Endothelial cell of umbilical vein (primary cell): ENCODE measurements around the gene CCNL2. TPM values are rescaled to one million over a fixed set of nuclear protein-coding genes. Genes with fewer than 3 reads are reported as not detected.

Source experiments
- BruUV-seq: library from RNA; stranded (reverse); fragments of 400-500 nt; replicated peaks from 2 replicates; lab custom pipeline; 2021; lab: Mats Ljungman, UMichigan
- CTCF ChIA-PET: fragments of 300-600, 350-600 bp; sonication (Branson Sonifier 250); formaldehyde crosslinking; loops from one replicate; lab custom pipeline; 2021; ENCODE audit warnings: antibody characterized with exemption, inconsistent platforms; lab: Charles Lee
- POLR2A ChIA-PET: fragments of 300-600, 350-600 bp; sonication (Branson Sonifier 250); formaldehyde crosslinking; loops from one replicate; lab custom pipeline; 2021; ENCODE audit warnings: antibody characterized with exemption, inconsistent platforms; lab: Charles Lee
- DNase-seq: peaks from one replicate; pipeline ENCODE4 v3.0.0-alpha.2; 2011; ENCODE audit warnings: low read depth, low spot score
- FAIRE-seq: peaks from 2 replicates; lab custom pipeline; 2011; peaks lifted over from hg19 to GRCh38; lab: Jason Lieb, UNC
- H2AFZ ChIP-seq: 2 replicates; pipeline ENCODE4 v1.6.0; 2012; ENCODE audit warnings: low read depth, low read length, control low read depth, inconsistent platforms
- H3K27ac ChIP-seq: 2 replicates; pipeline ENCODE4 v1.5.1; 2011; ENCODE audit warnings: low read depth, mild to moderate bottlenecking, control low read depth, low read length, moderate library complexity; ENCODE audit not compliant: insufficient read depth
- H3K27me3 ChIP-seq, 2 experiments: 2 replicates each; pipeline versions ENCODE4 v1.6.0 to v1.6.1; 2011; ENCODE audit warnings: low read length in 2 of 2, mixed read lengths in 1 of 2; ENCODE audit not compliant: control insufficient read depth in 2 of 2, insufficient read depth in 2 of 2
- H3K36me3 ChIP-seq, 2 experiments: 2 replicates in 1 of 2; 3 replicates in 1 of 2; pipeline ENCODE4 v1.5.1; 2011; ENCODE audit warnings: low read length in 2 of 2, mild to moderate bottlenecking in 1 of 2, moderate library complexity in 1 of 2; ENCODE audit not compliant: control insufficient read depth in 2 of 2, insufficient read depth in 2 of 2; ENCODE audit errors: extremely low read depth in 1 of 2
- H3K4me1 ChIP-seq: 3 replicates; pipeline ENCODE4 v1.5.1; 2011; ENCODE audit warnings: mild to moderate bottlenecking, low read length; ENCODE audit not compliant: control insufficient read depth, insufficient read depth; ENCODE audit errors: extremely low read depth
- H3K4me2 ChIP-seq: 2 replicates; pipeline ENCODE4 v1.6.1; 2011; ENCODE audit warnings: low read length, control low read depth, mixed read lengths; ENCODE audit not compliant: insufficient read depth
- H3K4me3 ChIP-seq, 3 experiments: fragments of 200-600 bp in 1 of 3; sonication (generic), shearing (Covaris generic) in 1 of 3; replicated peaks in 1 of 3; 2 replicates each; pipeline ENCODE4 v1.5.1; 2011 to 2016; ENCODE audit warnings: control low read depth in 3 of 3, low read length in 3 of 3, mild to moderate bottlenecking in 2 of 3, inconsistent platforms in 1 of 3, low read depth in 1 of 3, moderate library complexity in 1 of 3; ENCODE audit not compliant: insufficient read depth in 1 of 3
- H3K79me2 ChIP-seq: 2 replicates; pipeline ENCODE4 v1.6.0; 2012; ENCODE audit warnings: low read length, inconsistent platforms; ENCODE audit not compliant: control insufficient read depth, insufficient read depth
- H3K9ac ChIP-seq: replicated peaks from 2 replicates; pipeline ENCODE3; 2011; ENCODE audit warnings: low read length, control low read depth; ENCODE audit not compliant: insufficient read depth; ENCODE audit errors: extremely low read depth
- H3K9me1 ChIP-seq: replicated peaks from 3 replicates; pipeline ENCODE4 v1.6.0; 2011; ENCODE audit warnings: mild to moderate bottlenecking, low read length; ENCODE audit not compliant: control insufficient read depth, insufficient read depth; ENCODE audit errors: extremely low read depth
- H3K9me3 ChIP-seq: replicated peaks from 2 replicates; pipeline ENCODE4 v1.5.1; 2012; ENCODE audit warnings: low read length, inconsistent platforms; ENCODE audit not compliant: control insufficient read depth, insufficient read depth
- H4K20me1 ChIP-seq: replicated peaks from 2 replicates; pipeline ENCODE3; 2011; ENCODE audit warnings: mild to moderate bottlenecking, low read length; ENCODE audit not compliant: control insufficient read depth, insufficient read depth; ENCODE audit errors: extremely low read depth
- EZH2 ChIP-seq: IDR thresholded peaks from 2 replicates; pipeline ENCODE4 v1.6.1; 2012; ENCODE audit warnings: borderline replicate concordance, low read depth, mild to moderate bottlenecking, moderate library complexity, low read length, inconsistent platforms; ENCODE audit not compliant: severe bottlenecking
- FOS ChIP-seq: IDR thresholded peaks from 2 replicates; pipeline ENCODE4 v1.6.1; 2011; ENCODE audit warnings: mild to moderate bottlenecking, low read length, moderate library complexity, borderline replicate concordance; ENCODE audit not compliant: insufficient read depth
- GATA2 ChIP-seq: IDR thresholded peaks from 2 replicates; pipeline ENCODE4 v1.7.0; 2011; ENCODE audit warnings: low read depth, mild to moderate bottlenecking, moderate library complexity, mixed read lengths, low read length; ENCODE audit not compliant: insufficient read length, insufficient read depth
- JUN ChIP-seq: IDR thresholded peaks from 2 replicates; pipeline ENCODE4 v1.6.1; 2011; ENCODE audit warnings: borderline replicate concordance, low read depth; ENCODE audit not compliant: insufficient read length, insufficient read depth
- MYC ChIP-seq: IDR thresholded peaks from one replicate; pipeline ENCODE4 v1.6.1; 2011; ENCODE audit warnings: mild to moderate bottlenecking, low read depth, low read length
- POLR2A ChIP-seq: IDR thresholded peaks from 2 replicates; pipeline ENCODE4 v1.6.1; 2012; ENCODE audit warnings: low read depth, mild to moderate bottlenecking, control low read depth, low read length
- POLR2AphosphoS5 ChIP-seq: IDR thresholded peaks from 2 replicates; pipeline ENCODE4 v1.6.1; 2012; ENCODE audit warnings: low read depth, mild to moderate bottlenecking, control low read depth, low read length, moderate library complexity; ENCODE audit not compliant: insufficient read depth
- dilution Hi-C: fragments of 300-500 bp; cut with MboI; formaldehyde crosslinking; loops from one replicate; pipeline ENCODE4 v1.15.0; 2019; ENCODE audit warnings: low sequenced_read_pairs; ENCODE audit not compliant: extremely low pct_ligation_motif_present
- intact Hi-C: fragments of 100-400 bp; cut with micrococcal nuclease; formaldehyde crosslinking; loops from one replicate; pipeline ENCODE4 v1.10.0; 2022
- polyA plus RNA-seq, 4 experiments: library from polyadenylated mRNA; depleted of rRNA in 3 of 4; stranded (reverse) in 3 of 4; unstranded in 1 of 4; fragments of >200 nt; gene quantifications; 2 replicates each; pipeline versions ENCODE4 v1.2.1 to v1.2.3, GENCODE V29; 2011 to 2012; ENCODE audit warnings: missing spikeins in 1 of 4
- total RNA-seq: library from RNA; stranded (reverse); gene quantifications from 2 replicates; pipeline ENCODE4 v1.2.3, GENCODE V29; 2021
- TF ChIP-seq, protein P1 (sequence below): IDR thresholded peaks from 2 replicates; pipeline ENCODE4 v1.6.1; 2011; ENCODE audit not compliant: insufficient read depth, insufficient read length
- TF ChIP-seq, protein P2 (sequence below), 2 donors: IDR thresholded peaks; 1 replicate in 1 of 2; 2 replicates in 1 of 2; pipeline ENCODE4 v1.5.1; 2011; ENCODE audit warnings: low read length in 2 of 2, mild to moderate bottlenecking in 2 of 2, moderate library complexity in 2 of 2, control low read depth in 1 of 2, inconsistent platforms in 1 of 2, low read depth in 1 of 2; ENCODE audit not compliant: insufficient read depth in 1 of 2; ENCODE audit errors: extremely low read depth in 1 of 2

Gene CCNL2
- total and polyA plus RNA-seq, 2 donors (not counting 3 experiments of a cell fraction or from before 2014, with no cell fraction given), result 188 to 209 TPM

DNA sequence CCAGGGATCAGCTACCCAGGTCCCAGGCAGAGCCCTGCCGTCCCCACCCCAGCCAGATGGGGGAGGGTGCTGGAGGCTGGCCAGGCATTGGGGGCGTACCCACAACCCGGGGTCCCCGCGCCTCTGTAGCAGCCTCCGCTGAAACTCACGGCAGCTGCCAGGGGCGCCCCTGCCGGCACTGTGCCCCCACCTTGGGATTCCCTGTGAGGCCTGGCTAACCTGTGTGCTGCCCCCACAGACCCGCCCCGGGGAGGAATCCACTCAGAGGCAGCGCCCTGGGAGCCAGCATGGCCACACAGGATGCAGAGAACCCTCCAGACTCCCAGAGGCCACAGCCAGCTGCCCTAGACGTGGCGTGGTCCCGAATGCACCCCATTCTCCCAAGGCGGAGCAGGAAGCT, 53.8 kb downstream of the CCNL2 start:
- DNase-seq (no peak), FAIRE-seq (no peak)
- dilution Hi-C loops (no loop called here), intact Hi-C loops (no loop called here)
- Histone ChIP-seq H2AFZ (no peak overlapping the region), H3K79me2 (peaks cover 33% of the 10 kb centered on the region), H3K4me2 (no peak overlapping the region), H3K4me1 (peaks cover 10% of the 10 kb centered on the region), H3K27ac (no peak overlapping the region), H3K9me3 (no peaks in the 10 kb centered on the region), H3K9ac (no peak overlapping the region), H3K9me1 (no peaks in the 10 kb centered on the region), H4K20me1 (no peaks in the 10 kb centered on the region), H3K4me3 (no peak overlapping the region), H3K36me3 (peaks cover 0 to 7% of the 10 kb centered on the region in 2 experiments), H3K27me3 (no peaks in the 10 kb centered on the region)
- no TSS peak for BruUV-seq
- CTCF ChIA-PET, result interaction anchor here (2.0 kb wide), 1 partner anchor 27 kb away, joined by 6 read pairs; no protein-coding TSS in a partner anchor
- TF ChIP-seq GATA2 (no peak), POLR2AphosphoS5 (no peak), MYC (no peak), EZH2 (no peak), POLR2A (no peak), FOS (no peak), JUN (no peak)
- TF ChIP-seq, protein P1, sequence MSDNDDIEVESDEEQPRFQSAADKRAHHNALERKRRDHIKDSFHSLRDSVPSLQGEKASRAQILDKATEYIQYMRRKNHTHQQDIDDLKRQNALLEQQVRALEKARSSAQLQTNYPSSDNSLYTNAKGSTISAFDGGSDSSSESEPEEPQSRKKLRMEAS, result no peak
- TF ChIP-seq, protein P2, sequence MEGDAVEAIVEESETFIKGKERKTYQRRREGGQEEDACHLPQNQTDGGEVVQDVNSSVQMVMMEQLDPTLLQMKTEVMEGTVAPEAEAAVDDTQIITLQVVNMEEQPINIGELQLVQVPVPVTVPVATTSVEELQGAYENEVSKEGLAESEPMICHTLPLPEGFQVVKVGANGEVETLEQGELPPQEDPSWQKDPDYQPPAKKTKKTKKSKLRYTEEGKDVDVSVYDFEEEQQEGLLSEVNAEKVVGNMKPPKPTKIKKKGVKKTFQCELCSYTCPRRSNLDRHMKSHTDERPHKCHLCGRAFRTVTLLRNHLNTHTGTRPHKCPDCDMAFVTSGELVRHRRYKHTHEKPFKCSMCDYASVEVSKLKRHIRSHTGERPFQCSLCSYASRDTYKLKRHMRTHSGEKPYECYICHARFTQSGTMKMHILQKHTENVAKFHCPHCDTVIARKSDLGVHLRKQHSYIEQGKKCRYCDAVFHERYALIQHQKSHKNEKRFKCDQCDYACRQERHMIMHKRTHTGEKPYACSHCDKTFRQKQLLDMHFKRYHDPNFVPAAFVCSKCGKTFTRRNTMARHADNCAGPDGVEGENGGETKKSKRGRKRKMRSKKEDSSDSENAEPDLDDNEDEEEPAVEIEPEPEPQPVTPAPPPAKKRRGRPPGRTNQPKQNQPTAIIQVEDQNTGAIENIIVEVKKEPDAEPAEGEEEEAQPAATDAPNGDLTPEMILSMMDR (IDR thresholded peaks at IDR 0.05; ENCODE audit: extremely low read depth in 1 of 2, insufficient read depth in 1 of 2, low read depth in 1 of 2, low read length in 2 of 2), result no peak
- POLR2A ChIA-PET, result no interaction called here
